CD4-positive, CD25-positive, alpha-beta regulatory T cell (primary cell): Measurements from ENCODE around the gene ADAMTS9. TPM values are rescaled to one million over a fixed set of nuclear protein-coding genes. Genes with fewer than 3 reads are reported as not detected.

Experiments
- ATAC-seq, 2 donors: fragments of 150-1000 bp; cut with Tn5 transposase; one replicate each; pipeline ENCODE4 v1.10.0; 2021; ENCODE audit warnings: low read depth in 2 of 2, moderate number of reproducible peaks in 2 of 2, moderate library complexity in 1 of 2
- DNase-seq, 3 donors: peaks; one replicate each; pipeline versions ENCODE4 v3.0.0 to v3.0.0-alpha.2; 2012 to 2022; ENCODE audit warnings: mixed read lengths in 1 of 3
- H3K27ac ChIP-seq: one replicate; pipeline ENCODE4 v1.7.0; 2013; ENCODE audit warnings: mild to moderate bottlenecking, low read length; ENCODE audit not compliant: insufficient read depth, poor library complexity, severe bottlenecking
- H3K27me3 ChIP-seq: one replicate; pipeline ENCODE4 v1.7.0; 2013; ENCODE audit warnings: low read length; ENCODE audit not compliant: control insufficient read depth, insufficient read depth
- H3K36me3 ChIP-seq: one replicate; pipeline ENCODE4 v1.7.0; 2013; ENCODE audit warnings: mild to moderate bottlenecking, low read length, moderate library complexity; ENCODE audit not compliant: control insufficient read depth, insufficient read depth
- H3K4me1 ChIP-seq: 2 replicates; pipeline ENCODE4 v1.7.0; 2013; ENCODE audit warnings: mild to moderate bottlenecking, low read length; ENCODE audit not compliant: insufficient read depth, control insufficient read depth, poor library complexity, severe bottlenecking
- H3K4me3 ChIP-seq: one replicate; pipeline ENCODE4 v1.7.0; 2013; ENCODE audit warnings: low read depth, mild to moderate bottlenecking, low read length, moderate library complexity
- H3K9me3 ChIP-seq, 2 experiments: 1 replicate in 1 of 2; 2 replicates in 1 of 2; pipeline ENCODE4 v1.7.0; 2013; ENCODE audit warnings: low read length in 2 of 2, mild to moderate bottlenecking in 1 of 2, moderate library complexity in 1 of 2; ENCODE audit not compliant: control insufficient read depth in 2 of 2
- H3K27ac Mint-ChIP-seq, 3 donors: one replicate each; pipeline ENCODE4 v1.8.0; 2020 to 2022; ENCODE audit warnings: mild to moderate bottlenecking in 3 of 3, mixed read lengths in 3 of 3, moderate library complexity in 2 of 3
- H3K27me3 Mint-ChIP-seq: one replicate; pipeline ENCODE4 v1.8.0; 2022; ENCODE audit warnings: mild to moderate bottlenecking, mixed read lengths
- H3K36me3 Mint-ChIP-seq: one replicate; pipeline ENCODE4 v1.8.0; 2020; ENCODE audit warnings: mixed read lengths
- H3K4me1 Mint-ChIP-seq, 4 donors: one replicate each; pipeline ENCODE4 v1.8.0; 2020 to 2022; ENCODE audit warnings: mixed read lengths in 4 of 4, mild to moderate bottlenecking in 1 of 4
- H3K4me3 Mint-ChIP-seq, 4 donors: one replicate each; pipeline ENCODE4 v1.8.0; 2020 to 2022; ENCODE audit warnings: mild to moderate bottlenecking in 4 of 4, mixed read lengths in 4 of 4, moderate library complexity in 3 of 4
- H3K9me3 Mint-ChIP-seq, 7 donors: one replicate each; pipeline ENCODE4 v1.8.0; 2020 to 2022; ENCODE audit warnings: mixed read lengths in 7 of 7, mild to moderate bottlenecking in 3 of 7, moderate library complexity in 2 of 7
- polyA plus RNA-seq, 4 donors: library from polyadenylated mRNA; unstranded; fragments of 300-500 nt; fragmentation: Illumina TruSeq; gene quantifications; one replicate each; pipeline ENCODE4 v1.2.3, GENCODE V29; 2021
- total RNA-seq: library from RNA; stranded (reverse); gene quantifications from one replicate; pipeline ENCODE4 v1.2.3, GENCODE V29; 2022

The ADAMTS9 gene
- total and polyA plus RNA-seq, 5 donors from 2014 or later: 0.12 TPM; not detected in 4

DNA sequence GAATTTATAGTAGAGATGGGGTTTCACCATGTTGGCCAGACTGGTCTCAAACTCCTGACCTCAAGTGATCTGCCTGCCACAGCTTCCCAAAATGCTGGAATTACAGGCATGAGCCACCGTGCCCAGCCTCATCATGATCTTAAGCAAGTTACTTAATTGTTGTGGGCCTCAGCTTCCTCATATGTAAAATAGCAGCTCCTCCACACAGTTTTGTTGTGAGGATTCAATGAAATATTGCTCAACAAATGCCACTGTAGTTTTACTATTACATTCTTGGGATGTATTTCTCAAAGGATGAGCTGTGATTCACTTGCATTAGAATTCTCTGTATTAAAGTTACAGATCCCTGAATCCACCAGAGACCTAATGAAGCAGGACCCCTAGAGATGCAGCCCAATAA, 168.8 kb downstream of the ADAMTS9 start:
- DNase-seq (no peak), ATAC-seq (no peak)
- H3K9me3 ChIP-seq: no peaks in the 10 kb centered on the region
- Mint-ChIP-seq H3K36me3 (no peaks in the 10 kb centered on the region), H3K9me3 (peaks cover 0 to 7% (median 3%) of the 10 kb centered on the region in 7 donors), H3K4me3 (no peak overlapping the region), H3K27ac (no peak overlapping the region), H3K4me1 (no peaks in the 10 kb centered on the region), H3K27me3 (no peaks in the 10 kb centered on the region)
- H3K4me1 ChIP-seq: no peaks in the 10 kb centered on the region
- H3K27me3 ChIP-seq: no peaks in the 10 kb centered on the region
- no peak overlapping the region for H3K4me3 ChIP-seq
- H3K27ac ChIP-seq: no peak overlapping the region
- H3K36me3 ChIP-seq: no peaks in the 10 kb centered on the region

GRCh38 chr3:64518496-64518895, 169.3 kb downstream of the ADAMTS9 start:
- Histone ChIP-seq H3K27ac (no peak overlapping the region), H3K9me3 (no peaks in the 10 kb centered on the region), H3K4me1 (no peaks in the 10 kb centered on the region), H3K36me3 (no peaks in the 10 kb centered on the region), H3K27me3 (no peaks in the 10 kb centered on the region), H3K4me3 (no peak overlapping the region)
- Mint-ChIP-seq H3K36me3 (no peaks in the 10 kb centered on the region), H3K4me3 (no peak overlapping the region), H3K9me3 (peaks cover 0 to 5% (median 3%) of the 10 kb centered on the region in 7 donors), H3K27ac (no peak overlapping the region), H3K27me3 (no peaks in the 10 kb centered on the region), H3K4me1 (no peaks in the 10 kb centered on the region)
- DNase-seq (no peak), ATAC-seq (no peak)

GRCh38 chr3:64514889-64515288, 172.9 kb downstream of the ADAMTS9 start:
- ATAC-seq (no peak), DNase-seq (no peak)
- no peaks in the 10 kb centered on the region for H3K36me3 Mint-ChIP-seq
- Histone ChIP-seq H3K4me1 (no peaks in the 10 kb centered on the region), H3K4me3 (no peak overlapping the region), H3K36me3 (no peaks in the 10 kb centered on the region), H3K27ac (no peak overlapping the region), H3K9me3 (no peaks in the 10 kb centered on the region), H3K27me3 (no peaks in the 10 kb centered on the region)
- H3K4me3 Mint-ChIP-seq: no peak overlapping the region
- H3K4me1 Mint-ChIP-seq: no peaks in the 10 kb centered on the region
- peaks cover 0 to 4% (median 0%) of the 10 kb centered on the region in 7 donors for H3K9me3 Mint-ChIP-seq
- no peak overlapping the region for H3K27ac Mint-ChIP-seq
- no peaks in the 10 kb centered on the region for H3K27me3 Mint-ChIP-seq

DNA sequence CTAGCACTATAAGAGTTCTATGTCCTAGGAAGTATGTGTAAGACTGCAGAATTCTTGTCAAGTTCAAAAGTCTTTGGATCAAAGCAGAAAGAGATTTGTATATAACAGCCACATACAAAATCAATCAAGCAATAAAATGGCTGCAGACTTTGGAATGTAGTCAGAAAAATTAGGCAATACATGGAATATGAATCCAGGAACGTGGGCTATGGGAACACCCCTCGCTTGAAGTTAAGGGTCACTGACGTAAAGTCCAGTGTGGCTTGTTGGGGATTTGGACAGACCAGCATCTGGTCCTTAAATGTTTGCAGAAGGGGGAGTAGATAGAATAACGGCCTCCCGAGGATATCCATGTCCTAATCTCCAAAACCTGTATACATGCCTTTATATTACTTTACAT, 178.6 kb downstream of the ADAMTS9 start:
- DNase-seq (no peak), ATAC-seq (no peak)
- no peaks in the 10 kb centered on the region for H3K27me3 Mint-ChIP-seq
- H3K36me3 ChIP-seq: no peaks in the 10 kb centered on the region
- no peaks in the 10 kb centered on the region for H3K9me3 ChIP-seq
- H3K9me3 Mint-ChIP-seq: peaks cover 0 to 3% (median 0%) of the 10 kb centered on the region in 7 donors
- H3K27ac Mint-ChIP-seq: no peak overlapping the region
- no peak overlapping the region for H3K4me3 ChIP-seq
- no peaks in the 10 kb centered on the region for H3K27me3 ChIP-seq
- no peak overlapping the region for H3K4me3 Mint-ChIP-seq
- H3K27ac ChIP-seq: no peak overlapping the region
- no peaks in the 10 kb centered on the region for H3K36me3 Mint-ChIP-seq
- no peaks in the 10 kb centered on the region for H3K4me1 Mint-ChIP-seq
- H3K4me1 ChIP-seq: no peaks in the 10 kb centered on the region

- no peak for ATAC-seq
- H3K27ac Mint-ChIP-seq: no peak overlapping the region
- peaks cover 0 to 4% (median 0%) of the 10 kb centered on the region in 7 donors for H3K9me3 Mint-ChIP-seq
- Histone ChIP-seq H3K36me3 (no peaks in the 10 kb centered on the region), H3K27ac (no peak overlapping the region), H3K27me3 (no peaks in the 10 kb centered on the region), H3K4me1 (no peaks in the 10 kb centered on the region), H3K9me3 (no peaks in the 10 kb centered on the region), H3K4me3 (no peak overlapping the region)
- no peak for DNase-seq
- no peaks in the 10 kb centered on the region for H3K36me3 Mint-ChIP-seq
- H3K4me1 Mint-ChIP-seq: no peaks in the 10 kb centered on the region
- no peaks in the 10 kb centered on the region for H3K27me3 Mint-ChIP-seq
- no peak overlapping the region for H3K4me3 Mint-ChIP-seq
Observed at GRCh38 chr3:64508140-64508539, 179.7 kb downstream of the ADAMTS9 start.

DNA sequence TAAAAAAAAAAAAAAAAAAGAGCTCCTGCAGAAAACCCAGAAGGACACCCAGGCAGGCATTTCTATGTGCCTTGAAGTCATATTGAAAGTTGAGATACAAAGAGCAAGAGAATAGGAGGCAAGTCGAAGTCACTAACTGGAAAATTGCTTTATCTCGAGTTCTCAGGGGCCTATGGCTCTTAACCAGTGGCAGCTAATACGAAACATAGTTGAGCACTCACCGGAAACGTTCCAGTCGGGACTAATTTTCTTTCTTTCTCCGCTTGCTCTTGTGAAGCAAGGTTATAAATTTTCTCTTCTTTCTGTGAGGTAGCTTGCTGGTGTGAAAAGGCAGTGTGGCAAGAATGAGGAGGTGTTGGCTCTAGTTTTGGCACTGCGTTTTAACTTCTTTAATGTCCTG, 181.5 kb downstream of the ADAMTS9 start:
- H3K27me3 ChIP-seq: no peaks in the 10 kb centered on the region
- no peak overlapping the region for H3K4me3 ChIP-seq
- Mint-ChIP-seq H3K27ac (no peak overlapping the region), H3K36me3 (no peaks in the 10 kb centered on the region), H3K4me1 (no peaks in the 10 kb centered on the region), H3K27me3 (no peaks in the 10 kb centered on the region), H3K4me3 (no peak overlapping the region), H3K9me3 (peaks cover 0 to 6% (median 4%) of the 10 kb centered on the region in 7 donors)
- DNase-seq (no peak), ATAC-seq (no peak)
- H3K36me3 ChIP-seq: no peaks in the 10 kb centered on the region
- H3K27ac ChIP-seq: no peak overlapping the region
- no peaks in the 10 kb centered on the region for H3K4me1 ChIP-seq
- H3K9me3 ChIP-seq: no peaks in the 10 kb centered on the region

- DNase-seq (peak in 1 of 3 donors; percentile 3), ATAC-seq (no peak)
- Histone ChIP-seq H3K27me3 (no peaks in the 10 kb centered on the region), H3K27ac (no peak overlapping the region), H3K4me1 (no peaks in the 10 kb centered on the region), H3K36me3 (no peaks in the 10 kb centered on the region), H3K4me3 (no peak overlapping the region), H3K9me3 (no peaks in the 10 kb centered on the region)
- H3K36me3 Mint-ChIP-seq: no peaks in the 10 kb centered on the region
- peaks cover 0 to 6% (median 4%) of the 10 kb centered on the region in 7 donors for H3K9me3 Mint-ChIP-seq
- H3K27me3 Mint-ChIP-seq: no peaks in the 10 kb centered on the region
- no peaks in the 10 kb centered on the region for H3K4me1 Mint-ChIP-seq
- H3K4me3 Mint-ChIP-seq: no peak overlapping the region
- no peak overlapping the region for H3K27ac Mint-ChIP-seq
Observed at GRCh38 chr3:64505419-64505818, 182.4 kb downstream of the ADAMTS9 start.

- Mint-ChIP-seq H3K36me3 (no peaks in the 10 kb centered on the region), H3K27me3 (peaks cover 4% of the 10 kb centered on the region), H3K4me1 (no peaks in the 10 kb centered on the region), H3K4me3 (no peak overlapping the region), H3K27ac (no peak overlapping the region), H3K9me3 (peaks cover 0 to 5% (median 3%) of the 10 kb centered on the region in 7 donors)
- no peaks in the 10 kb centered on the region for H3K4me1 ChIP-seq
- no peak overlapping the region for H3K27ac ChIP-seq
- ATAC-seq: no peak
- H3K27me3 ChIP-seq: no peaks in the 10 kb centered on the region
- DNase-seq: no peak
- no peaks in the 10 kb centered on the region for H3K9me3 ChIP-seq
- no peak overlapping the region for H3K4me3 ChIP-seq
- no peaks in the 10 kb centered on the region for H3K36me3 ChIP-seq
Observed at GRCh38 chr3:64502284-64502683, 185.5 kb downstream of the ADAMTS9 start.
